SKM-1 treated with dmso at 0.1 percent for 144 hours (cell line): ENCODE data around the gene ATP1B2.
"Not testable (repeated sequence)": the region's sequence is repeated elsewhere in the genome, so short reads cannot be mapped to it uniquely, and the experiment has no call there.

Experiments
- DNase-seq: peaks from one replicate; lab custom pipeline; 2025; ENCODE audit not compliant: unreplicated experiment; lab: John Stamatoyannopoulos, UW

Gene ATP1B2

GRCh38 chr17:7650509-7651096 is at the start of gene ATP1B2:
Gene ATP1B2 (plus strand): TSS chr17:7650926. CDS start chr17:7651519, 593 bp downstream.
- no peak for DNase-seq

- DNase-seq = no peak
Observed at GRCh38 chr17:7606280-7606679, 44.4 kb upstream of the ATP1B2 start.

- DNase-seq = no peak
Observed at GRCh38 chr17:7610641-7611040, 40.1 kb upstream of the ATP1B2 start.

GRCh38 chr17:7611635-7612293 is 39.0 kb upstream of the ATP1B2 start:
- no peak for DNase-seq

GRCh38 chr17:7612294-7612640 is 38.5 kb upstream of the ATP1B2 start:
- no peak for DNase-seq

- no peak for DNase-seq
Observed at GRCh38 chr17:7613769-7614424, 36.8 kb upstream of the ATP1B2 start.

GRCh38 chr17:7614425-7615264 is 36.1 kb upstream of the ATP1B2 start, which contains the start of gene FXR2:
Gene FXR2 (minus strand): TSS chr17:7614897. CDS start chr17:7614532, 365 bp downstream.
- peak; percentile 99 for DNase-seq

- no peak for DNase-seq
Observed at GRCh38 chr17:7615265-7615747, 35.4 kb upstream of the ATP1B2 start.

- DNase-seq = no peak
Observed at GRCh38 chr17:7618608-7619007, 32.1 kb upstream of the ATP1B2 start.

- DNase-seq = no peak
Observed at GRCh38 chr17:7620835-7621234, 29.9 kb upstream of the ATP1B2 start.

GRCh38 chr17:7623661-7624060 is 27.1 kb upstream of the ATP1B2 start:
- no peak for DNase-seq

- DNase-seq = not testable (repeated sequence)
Observed at GRCh38 chr17:7625749-7626148, 25.0 kb upstream of the ATP1B2 start.

GRCh38 chr17:7626307-7626706 is 24.4 kb upstream of the ATP1B2 start:
- DNase-seq = no peak

GRCh38 chr17:7626956-7627249 is 23.8 kb upstream of the ATP1B2 start:
- DNase-seq = no peak

- peak; percentile 28 for DNase-seq
Observed at GRCh38 chr17:7627250-7628121, 23.2 kb upstream of the ATP1B2 start, which contains the start of gene SAT2. Gene SAT2 (minus strand): TSS chr17:7627821. CDS start chr17:7627635, 186 bp downstream.

- no peak for DNase-seq
Observed at GRCh38 chr17:7629939-7630571, 20.7 kb upstream of the ATP1B2 start, which contains the start of gene SHBG. Gene SHBG (plus strand): TSS chr17:7630135. CDS start chr17:7630173, 38 bp downstream.

- no peak for DNase-seq
Observed at GRCh38 chr17:7631398-7632380, 19.0 kb upstream of the ATP1B2 start.

- DNase-seq = peak; percentile 31
Observed at GRCh38 chr17:7632492-7632894, 18.2 kb upstream of the ATP1B2 start.

GRCh38 chr17:7633093-7633492 is 17.6 kb upstream of the ATP1B2 start:
- DNase-seq = no peak
